ENCODE measurements around the gene ELMO1. TPM values are rescaled to one million over a fixed set of nuclear protein-coding genes. Genes with fewer than 3 reads are reported as not detected.

ELMO1 gene
- total and polyA plus RNA-seq, 4 donors, result 29.2 to 98.3 (median 86.8) TPM

DNA sequence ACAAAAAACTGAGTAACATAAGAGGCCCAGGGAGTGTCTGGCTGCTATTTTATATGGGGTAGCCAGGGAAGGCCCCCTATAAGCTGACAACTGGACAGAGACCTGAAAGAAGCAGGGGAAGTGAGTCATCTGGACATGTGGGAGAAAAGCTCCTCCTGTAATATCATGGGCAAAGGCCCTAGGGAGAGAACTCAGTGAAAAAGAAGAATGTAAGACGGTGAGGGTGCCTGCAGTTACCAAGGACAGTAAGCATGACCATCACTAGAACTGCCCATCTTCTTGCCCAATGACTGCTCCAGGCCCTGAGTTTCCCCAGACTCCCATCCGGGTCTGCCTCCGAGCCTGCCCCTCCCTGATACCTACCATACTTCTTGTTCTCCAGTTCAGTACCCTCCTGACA, 2.3 kb downstream of the ELMO1 start:
- H3K36me3 ChIP-seq (ENCODE audit: control insufficient read depth, insufficient read depth, low read length), result no peaks in the 10 kb centered on the region
- no peaks in the 10 kb centered on the region for H3K9me3 ChIP-seq (ENCODE audit: control insufficient read depth, insufficient read depth, low read length)
- H3K27me3 ChIP-seq (ENCODE audit: control insufficient read depth, insufficient read depth, low read length), result peaks cover 3% of the 10 kb centered on the region
- no peak overlapping the region for H3K27ac ChIP-seq (ENCODE audit: low read depth, low read length)
- no peak for DNase-seq (ENCODE audit: low read depth in 4 of 6, low spot score in 6 of 6)
- WGBS (ENCODE audit: insufficient coverage), result 88% methylated on average over 2 of the region's 3 CpGs
- peaks cover 18% of the 10 kb centered on the region for H3K4me1 ChIP-seq (ENCODE audit: control insufficient read depth, insufficient read depth, low read length)
- no peak overlapping the region for H3K4me3 ChIP-seq (ENCODE audit: low read depth, low read length)

DNA sequence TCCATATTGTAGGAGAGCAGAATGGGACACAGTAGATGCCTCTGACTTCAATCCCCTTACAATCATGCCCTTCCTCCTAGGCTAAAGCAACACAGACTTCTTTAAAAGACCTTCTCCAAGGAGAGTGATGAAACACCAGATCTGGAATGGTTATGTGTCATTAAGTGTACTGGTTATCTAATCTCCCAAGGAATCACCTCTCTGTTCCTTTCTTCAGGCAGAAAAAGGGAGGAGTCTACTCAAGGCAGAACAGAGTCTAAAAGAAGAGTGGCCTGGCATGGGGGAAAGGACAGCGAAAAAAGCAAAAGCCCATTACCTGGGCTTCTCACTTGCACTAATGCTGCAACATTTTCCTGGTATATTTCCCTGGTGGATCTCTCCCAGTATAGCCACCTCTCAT, 2.9 kb downstream of the ELMO1 start:
- DNase-seq (ENCODE audit: low read depth in 4 of 6, low spot score in 6 of 6), result no peak
- Histone ChIP-seq H3K4me1 (ENCODE audit: control insufficient read depth, insufficient read depth, low read length) (peaks cover 18% of the 10 kb centered on the region), H3K27ac (ENCODE audit: low read depth, low read length) (no peak overlapping the region), H3K27me3 (ENCODE audit: control insufficient read depth, insufficient read depth, low read length) (peaks cover 3% of the 10 kb centered on the region), H3K36me3 (ENCODE audit: control insufficient read depth, insufficient read depth, low read length) (no peaks in the 10 kb centered on the region), H3K4me3 (ENCODE audit: low read depth, low read length) (no peak overlapping the region), H3K9me3 (ENCODE audit: control insufficient read depth, insufficient read depth, low read length) (no peaks in the 10 kb centered on the region)
- no CpG with 5 or more reads among the region's 1 CpG for WGBS (ENCODE audit: insufficient coverage)

DNA sequence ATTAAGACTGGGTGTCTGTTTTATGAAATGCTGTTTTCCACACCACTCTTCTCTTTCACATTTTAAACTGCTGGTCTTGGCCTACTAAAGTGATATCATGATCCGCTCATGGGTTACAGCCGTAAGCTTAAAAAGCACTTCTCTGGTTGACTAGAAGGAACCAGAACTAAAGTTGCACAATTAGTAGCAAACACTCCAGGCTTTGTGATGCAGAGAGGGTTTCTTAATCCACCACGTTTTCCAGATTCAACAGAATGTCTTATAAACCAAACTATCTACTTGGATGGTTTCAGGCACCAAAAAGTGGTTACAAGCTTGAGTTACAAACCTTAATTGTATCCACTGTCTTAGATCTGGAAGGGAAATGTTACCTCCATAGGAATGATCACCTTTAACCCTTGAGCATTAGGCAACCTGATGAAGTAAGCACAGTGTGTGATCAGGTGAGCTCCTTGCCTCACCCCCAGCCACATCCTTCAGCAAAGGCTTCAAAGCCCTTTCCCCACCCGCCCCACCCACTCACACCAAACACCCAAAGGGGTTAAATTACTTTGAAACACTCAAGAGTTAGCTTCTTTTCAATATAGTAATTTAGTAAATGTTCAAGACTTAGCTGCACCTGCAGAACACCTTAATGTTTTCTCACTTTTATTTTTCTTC, 3.5 kb downstream of the ELMO1 start:
- no peaks in the 10 kb centered on the region for H3K36me3 ChIP-seq (ENCODE audit: control insufficient read depth, insufficient read depth, low read length)
- 92% methylated on average over 2 of the region's 4 CpGs for WGBS (ENCODE audit: insufficient coverage)
- no peak for DNase-seq (ENCODE audit: low read depth in 4 of 6, low spot score in 6 of 6)
- no peak overlapping the region for H3K4me3 ChIP-seq (ENCODE audit: low read depth, low read length)
- H3K9me3 ChIP-seq (ENCODE audit: control insufficient read depth, insufficient read depth, low read length), result no peaks in the 10 kb centered on the region
- H3K4me1 ChIP-seq (ENCODE audit: control insufficient read depth, insufficient read depth, low read length), result peaks cover 18% of the 10 kb centered on the region
- H3K27me3 ChIP-seq (ENCODE audit: control insufficient read depth, insufficient read depth, low read length), result peaks cover 3% of the 10 kb centered on the region
- no peak overlapping the region for H3K27ac ChIP-seq (ENCODE audit: low read depth, low read length)

DNA sequence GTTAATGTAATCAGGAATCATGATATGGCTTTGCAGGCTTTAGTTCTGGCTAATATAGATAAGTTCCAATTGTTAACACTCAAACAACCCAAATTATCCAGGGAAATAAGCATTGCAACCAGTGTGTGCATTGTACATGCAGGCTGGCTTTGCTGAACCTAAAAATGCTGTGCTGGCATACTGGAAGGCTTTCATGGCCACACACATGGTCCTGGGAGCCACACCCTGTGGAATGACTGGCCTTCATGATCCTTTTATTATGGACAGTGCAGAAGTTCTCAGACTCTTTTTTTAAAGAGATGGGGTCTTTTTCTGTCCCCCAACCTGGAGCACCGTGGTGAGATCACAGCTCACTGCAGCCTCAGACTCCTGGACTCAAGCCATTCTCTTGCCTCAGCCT, 5.0 kb downstream of the ELMO1 start:
- Histone ChIP-seq H3K4me1 (ENCODE audit: control insufficient read depth, insufficient read depth, low read length) (peaks cover 16% of the 10 kb centered on the region), H3K27me3 (ENCODE audit: control insufficient read depth, insufficient read depth, low read length) (no peaks in the 10 kb centered on the region), H3K9me3 (ENCODE audit: control insufficient read depth, insufficient read depth, low read length) (no peaks in the 10 kb centered on the region), H3K36me3 (ENCODE audit: control insufficient read depth, insufficient read depth, low read length) (no peaks in the 10 kb centered on the region), H3K27ac (ENCODE audit: low read depth, low read length) (no peak overlapping the region), H3K4me3 (ENCODE audit: low read depth, low read length) (no peak overlapping the region)
- DNase-seq (ENCODE audit: low read depth in 4 of 6, low spot score in 6 of 6), result no peak
- 60% methylated on average over 1 of the region's 1 CpG for WGBS (ENCODE audit: insufficient coverage)

DNA sequence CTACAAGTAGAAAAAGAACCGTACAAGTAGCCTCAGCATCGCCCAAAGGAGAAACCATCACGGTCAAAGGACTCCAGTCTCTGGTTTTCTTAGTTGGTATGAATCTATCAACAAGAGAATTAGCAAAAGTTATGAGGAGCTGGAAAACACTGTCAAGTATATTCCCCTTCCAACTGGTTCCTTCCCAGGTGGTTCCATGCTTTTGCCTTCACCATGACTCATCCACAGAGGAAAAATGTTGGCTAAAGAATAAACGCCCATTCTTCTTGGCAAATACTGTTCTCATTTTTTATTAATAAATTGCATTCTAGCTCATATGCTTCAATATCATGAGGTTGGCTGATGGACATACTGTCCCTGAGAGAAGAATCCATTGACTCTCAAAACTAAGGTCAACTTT, 6.4 kb downstream of the ELMO1 start:
- no peaks in the 10 kb centered on the region for H3K9me3 ChIP-seq (ENCODE audit: control insufficient read depth, insufficient read depth, low read length)
- DNase-seq (ENCODE audit: low read depth in 4 of 6, low spot score in 6 of 6), result no peak
- no peaks in the 10 kb centered on the region for H3K27me3 ChIP-seq (ENCODE audit: control insufficient read depth, insufficient read depth, low read length)
- no peak overlapping the region for H3K27ac ChIP-seq (ENCODE audit: low read depth, low read length)
- WGBS (ENCODE audit: insufficient coverage), result 89% methylated on average over 2 of the region's 4 CpGs
- no peaks in the 10 kb centered on the region for H3K36me3 ChIP-seq (ENCODE audit: control insufficient read depth, insufficient read depth, low read length)
- peaks cover 8% of the 10 kb centered on the region for H3K4me1 ChIP-seq (ENCODE audit: control insufficient read depth, insufficient read depth, low read length)
- no peak overlapping the region for H3K4me3 ChIP-seq (ENCODE audit: low read depth, low read length)

DNA sequence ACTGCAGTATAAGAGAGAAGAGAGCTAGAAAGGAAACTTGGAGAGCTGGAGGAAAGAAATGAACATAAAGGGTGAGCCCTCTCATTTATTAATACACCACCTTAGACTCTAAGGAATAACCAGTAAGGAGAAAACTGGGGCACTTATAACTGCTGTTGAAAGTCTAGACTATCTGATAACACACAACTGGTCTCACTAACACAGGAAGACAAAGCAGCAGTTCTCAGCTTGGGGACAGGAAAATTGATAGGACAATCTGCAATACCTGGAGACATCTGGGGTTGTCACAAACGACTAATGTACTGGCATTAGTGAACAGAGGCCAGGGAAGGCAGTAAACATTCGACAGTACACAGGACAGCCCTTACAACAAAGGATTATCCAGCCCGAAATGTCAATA, 6.8 kb downstream of the ELMO1 start:
- H3K27ac ChIP-seq (ENCODE audit: low read depth, low read length), result no peak overlapping the region
- 46% methylated on average over 2 of the region's 3 CpGs for WGBS (ENCODE audit: insufficient coverage)
- H3K4me1 ChIP-seq (ENCODE audit: control insufficient read depth, insufficient read depth, low read length), result peaks cover 4% of the 10 kb centered on the region

DNA sequence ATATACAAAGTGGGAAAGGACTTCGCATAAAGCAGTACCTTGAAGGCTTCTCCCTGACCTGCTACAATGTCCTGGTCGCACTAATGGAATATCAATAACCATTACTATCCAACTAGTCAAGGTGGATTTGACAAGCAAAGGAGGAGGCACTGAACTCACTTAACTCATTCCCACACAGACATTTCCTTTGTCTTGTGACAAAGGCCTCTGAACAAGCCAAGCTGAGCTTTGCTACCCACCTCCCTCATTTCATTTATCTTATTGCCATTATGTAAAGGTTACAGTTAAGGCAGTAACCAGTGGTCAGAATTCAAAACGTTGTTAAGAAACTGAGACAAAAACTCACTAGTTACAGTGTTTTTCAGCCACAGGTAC, 7.3 kb downstream of the ELMO1 start:
- Histone ChIP-seq H3K9me3 (ENCODE audit: control insufficient read depth, insufficient read depth, low read length) (no peaks in the 10 kb centered on the region), H3K4me1 (ENCODE audit: control insufficient read depth, insufficient read depth, low read length) (peaks cover 4% of the 10 kb centered on the region), H3K36me3 (ENCODE audit: control insufficient read depth, insufficient read depth, low read length) (no peaks in the 10 kb centered on the region), H3K27me3 (ENCODE audit: control insufficient read depth, insufficient read depth, low read length) (no peaks in the 10 kb centered on the region), H3K4me3 (ENCODE audit: low read depth, low read length) (no peak overlapping the region), H3K27ac (ENCODE audit: low read depth, low read length) (no peak overlapping the region)
- DNase-seq (ENCODE audit: low read depth in 4 of 6, low spot score in 6 of 6), result no peak
- WGBS (ENCODE audit: insufficient coverage), result 43% methylated on average over 1 of the region's 3 CpGs

More for the DNA sequence above, 6.8 kb downstream of the ELMO1 start:
- H3K9me3 ChIP-seq (ENCODE audit: control insufficient read depth, insufficient read depth, low read length), result no peaks in the 10 kb centered on the region
- no peak overlapping the region for H3K4me3 ChIP-seq (ENCODE audit: low read depth, low read length)
- DNase-seq (ENCODE audit: low read depth in 4 of 6, low spot score in 6 of 6), result peak in 1 of 6 donors; percentile 17
- H3K36me3 ChIP-seq (ENCODE audit: control insufficient read depth, insufficient read depth, low read length), result no peaks in the 10 kb centered on the region
- no peaks in the 10 kb centered on the region for H3K27me3 ChIP-seq (ENCODE audit: control insufficient read depth, insufficient read depth, low read length)

DNA sequence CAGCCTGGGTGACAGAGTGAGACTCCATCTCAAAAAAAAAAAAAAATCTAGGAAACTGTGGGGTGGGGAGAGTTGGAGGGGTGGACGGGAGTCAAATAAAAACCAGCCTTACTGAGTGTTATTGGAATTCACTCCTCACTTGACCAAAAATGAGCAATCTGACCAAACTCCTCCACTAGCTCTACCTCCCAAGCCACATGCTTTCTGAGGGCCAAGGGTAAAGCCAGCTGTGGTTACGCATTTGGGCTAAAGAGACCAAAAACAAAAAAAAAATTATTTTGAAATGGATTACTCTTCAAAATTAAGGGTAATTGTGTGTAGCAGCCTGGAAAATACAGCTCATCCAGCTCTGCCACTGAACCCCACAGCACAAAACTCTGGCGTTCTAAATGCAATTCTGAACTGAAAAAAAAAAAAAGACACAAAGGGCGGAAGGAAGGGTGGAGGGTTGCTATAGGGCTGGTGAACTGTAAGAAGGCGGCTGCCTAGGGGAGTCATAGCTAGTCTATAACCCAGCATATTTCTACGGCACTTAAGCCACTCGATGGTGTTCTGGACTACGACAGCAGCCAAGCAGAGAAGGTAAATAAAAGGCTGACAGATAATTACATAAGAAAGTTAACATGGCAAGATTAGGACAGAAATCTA, 7.8 kb downstream of the ELMO1 start:
- H3K4me3 ChIP-seq (ENCODE audit: low read depth, low read length), result no peak overlapping the region
- peak in 1 of 6 donors; percentile 60 for DNase-seq (ENCODE audit: low read depth in 4 of 6, low spot score in 6 of 6)
- H3K27ac ChIP-seq (ENCODE audit: low read depth, low read length), result no peak overlapping the region
- no peaks in the 10 kb centered on the region for H3K9me3 ChIP-seq (ENCODE audit: control insufficient read depth, insufficient read depth, low read length)
- H3K36me3 ChIP-seq (ENCODE audit: control insufficient read depth, insufficient read depth, low read length), result no peaks in the 10 kb centered on the region
- H3K4me1 ChIP-seq (ENCODE audit: control insufficient read depth, insufficient read depth, low read length), result peaks cover 4% of the 10 kb centered on the region
- H3K27me3 ChIP-seq (ENCODE audit: control insufficient read depth, insufficient read depth, low read length), result no peaks in the 10 kb centered on the region
- no CpG with 5 or more reads among the region's 8 CpGs for WGBS (ENCODE audit: insufficient coverage)

DNA sequence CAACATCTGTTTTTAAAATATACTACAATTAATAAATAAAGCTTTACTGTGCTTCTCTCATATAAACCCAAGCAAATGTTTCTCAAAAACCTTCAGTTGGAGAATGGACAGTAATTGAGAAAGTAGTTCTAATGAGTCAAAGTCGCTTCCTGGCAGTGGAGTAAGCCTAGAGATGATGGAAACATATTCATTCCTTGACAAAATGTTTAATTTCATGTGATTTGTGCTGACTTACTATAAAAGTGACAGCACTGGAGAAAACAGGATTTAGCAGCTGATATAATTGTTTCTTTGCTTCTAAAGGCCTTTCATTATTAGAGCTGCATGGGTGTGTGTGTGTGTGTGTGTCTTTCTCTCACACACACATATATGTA, 9.0 kb downstream of the ELMO1 start:
- H3K27ac ChIP-seq (ENCODE audit: low read depth, low read length), result no peak overlapping the region
- no CpG with 5 or more reads among the region's 1 CpG for WGBS (ENCODE audit: insufficient coverage)

More for the DNA sequence above, 9.0 kb downstream of the ELMO1 start:
- DNase-seq (ENCODE audit: low read depth in 4 of 6, low spot score in 6 of 6), result no peak
- H3K36me3 ChIP-seq (ENCODE audit: control insufficient read depth, insufficient read depth, low read length), result no peaks in the 10 kb centered on the region
- no peaks in the 10 kb centered on the region for H3K27me3 ChIP-seq (ENCODE audit: control insufficient read depth, insufficient read depth, low read length)
- H3K4me1 ChIP-seq (ENCODE audit: control insufficient read depth, insufficient read depth, low read length), result peaks cover 4% of the 10 kb centered on the region
- no peaks in the 10 kb centered on the region for H3K9me3 ChIP-seq (ENCODE audit: control insufficient read depth, insufficient read depth, low read length)
- H3K4me3 ChIP-seq (ENCODE audit: low read depth, low read length), result no peak overlapping the region
